Activated CD8-positive, alpha-beta memory T cell treated with anti-CD3 and anti-CD28 coated beads for 24 hours (primary cell): Measurements from ENCODE around the gene POM121C.
A peak's percentile ranks its signal among the peaks of the same experiment; 100 is the strongest.
"Not testable (repeated sequence)": the region's sequence is repeated elsewhere in the genome, so short reads cannot be mapped to it uniquely, and the experiment has no call there.

ENCODE experiments used
- DNase-seq: peaks from one replicate; pipeline ENCODE4 v3.0.0-alpha.2; 2020

The POM121C gene

GRCh38 chr7:75485979-75486643 is at the start of gene POM121C:
POM121C (minus strand) TSS chr7:75486299; CDS start chr7:75441496, 44,803 bp downstream.
- peak; percentile 93 for DNase-seq

- DNase-seq: no peak
Measured at GRCh38 chr7:75534727-75535307, 48.7 kb upstream of the POM121C start.

GRCh38 chr7:75533926-75534325 is 47.8 kb upstream of the POM121C start:
- DNase-seq: no peak

- DNase-seq: peak; percentile 3
Measured at GRCh38 chr7:75532639-75533038, 46.5 kb upstream of the POM121C start.

- peak; percentile 24 for DNase-seq
Measured at GRCh38 chr7:75531359-75531821, 45.3 kb upstream of the POM121C start.

- DNase-seq: not testable (repeated sequence)
Measured at GRCh38 chr7:75527224-75527722, 41.2 kb upstream of the POM121C start.

- DNase-seq: not testable (repeated sequence)
Measured at GRCh38 chr7:75521727-75522126, 35.6 kb upstream of the POM121C start.

GRCh38 chr7:75518842-75519241 is 32.7 kb upstream of the POM121C start:
- not testable (repeated sequence) for DNase-seq

- not testable (repeated sequence) for DNase-seq
Measured at GRCh38 chr7:75509033-75509432, 22.9 kb upstream of the POM121C start.

- not testable (repeated sequence) for DNase-seq
Measured at GRCh38 chr7:75492020-75492419, 5.9 kb upstream of the POM121C start, which contains the start of gene SPDYE5. SPDYE5 (plus strand) TSS chr7:75492320; CDS start chr7:75494048, 1,728 bp downstream.

GRCh38 chr7:75485355-75485978 is 632 bp downstream of the POM121C start:
- peak; percentile 74 for DNase-seq

- DNase-seq: not testable (repeated sequence)
Measured at GRCh38 chr7:75480313-75480712, 5.8 kb downstream of the POM121C start.

- not testable (repeated sequence) for DNase-seq
Measured at GRCh38 chr7:75477457-75477856, 8.6 kb downstream of the POM121C start.

- DNase-seq: not testable (repeated sequence)
Measured at GRCh38 chr7:75470166-75470565, 15.9 kb downstream of the POM121C start.

- not testable (repeated sequence) for DNase-seq
Measured at GRCh38 chr7:75460541-75460940, 25.6 kb downstream of the POM121C start.

GRCh38 chr7:75458034-75458433 is 28.1 kb downstream of the POM121C start:
- not testable (repeated sequence) for DNase-seq

GRCh38 chr7:75456403-75456802 is 29.7 kb downstream of the POM121C start:
- not testable (repeated sequence) for DNase-seq

GRCh38 chr7:75452494-75452955 is 33.6 kb downstream of the POM121C start:
- not testable (repeated sequence) for DNase-seq

GRCh38 chr7:75449946-75450345 is 36.2 kb downstream of the POM121C start:
- DNase-seq: not testable (repeated sequence)

- peak; percentile 80 for DNase-seq
Measured at GRCh38 chr7:75442465-75443111, 43.5 kb downstream of the POM121C start.

GRCh38 chr7:75442101-75442464 is 44.0 kb downstream of the POM121C start:
- DNase-seq: not testable (repeated sequence)

- DNase-seq: not testable (repeated sequence)
Measured at GRCh38 chr7:75439000-75439399, 47.1 kb downstream of the POM121C start.

GRCh38 chr7:75423481-75423880 is 62.6 kb downstream of the POM121C start:
- not testable (repeated sequence) for DNase-seq
